GOT3 (cell line): ENCODE measurements around the gene CHCHD1.
"Not testable (repeated sequence)": the region's sequence is repeated elsewhere in the genome, so short reads cannot be mapped to it uniquely, and the experiment has no call there.

ENCODE experiments used
- DNase-seq: peaks from one replicate; lab custom pipeline; 2025; ENCODE audit warnings: mixed read lengths; lab: John Stamatoyannopoulos, UW

The CHCHD1 gene

DNA sequence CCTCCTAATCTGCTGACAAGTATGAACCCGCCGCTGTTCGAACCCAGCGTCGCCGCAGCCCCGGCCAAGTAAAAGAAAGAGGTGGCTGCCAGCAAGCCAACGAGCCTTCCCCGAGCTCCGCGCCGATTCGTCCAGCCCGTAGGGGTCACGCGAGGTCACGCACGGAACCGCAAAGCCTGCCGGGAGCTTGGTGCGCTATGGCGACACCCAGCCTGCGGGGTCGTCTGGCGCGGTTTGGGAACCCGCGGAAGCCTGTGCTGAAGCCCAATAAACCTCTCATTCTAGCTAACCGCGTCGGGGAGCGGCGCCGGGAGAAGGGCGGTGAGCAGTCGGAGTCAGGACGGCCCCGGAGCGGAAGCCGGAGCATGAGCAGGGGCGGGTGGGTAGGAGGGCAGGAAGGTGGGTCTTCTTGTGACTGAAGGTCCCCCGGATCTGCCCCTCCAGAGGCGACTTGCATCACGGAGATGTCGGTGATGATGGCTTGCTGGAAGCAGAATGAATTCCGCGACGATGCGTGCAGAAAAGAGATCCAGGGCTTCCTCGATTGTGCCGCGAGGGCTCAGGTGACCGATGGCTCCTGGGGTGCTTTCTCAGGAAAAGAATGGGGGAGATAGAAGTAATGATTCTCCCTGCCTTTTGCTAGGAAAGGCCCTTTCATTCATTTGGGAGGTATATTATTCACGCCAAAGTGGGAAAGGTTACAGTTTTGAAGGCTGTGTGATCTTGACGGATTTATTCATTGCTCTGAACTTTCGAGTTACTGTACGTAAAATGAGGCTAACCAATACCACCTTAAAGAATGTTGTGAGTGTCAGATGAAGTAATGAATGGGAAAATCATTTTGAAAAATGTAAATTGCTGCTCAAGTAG, at the start of gene CHCHD1:
CHCHD1 (plus strand) TSS at position 170 of the 870 bp plus-strand sequence; CDS start at position 198, 28 bp downstream.
- peak; percentile 39 for DNase-seq

DNA sequence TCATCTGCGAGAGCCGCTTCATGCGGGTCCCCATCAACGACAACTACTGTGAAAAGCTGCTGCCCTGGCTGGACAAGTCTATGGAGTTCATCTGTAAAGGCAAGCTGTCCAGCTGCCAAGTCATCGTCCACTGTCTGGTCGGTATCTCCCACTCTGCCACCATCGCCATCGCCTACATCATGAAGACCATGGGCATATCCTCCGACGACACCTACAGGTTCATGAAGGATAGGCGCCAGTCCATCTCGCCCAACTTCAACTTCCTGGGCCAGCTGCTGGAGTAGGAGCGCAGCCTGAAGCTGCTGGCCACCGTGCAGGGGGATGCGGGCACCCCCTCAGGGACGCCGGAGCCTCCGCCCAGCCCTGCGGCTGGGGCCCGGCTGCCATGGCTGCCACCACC, 49.4 kb upstream of the CHCHD1 start:
- DNase-seq, result no peak

DNA sequence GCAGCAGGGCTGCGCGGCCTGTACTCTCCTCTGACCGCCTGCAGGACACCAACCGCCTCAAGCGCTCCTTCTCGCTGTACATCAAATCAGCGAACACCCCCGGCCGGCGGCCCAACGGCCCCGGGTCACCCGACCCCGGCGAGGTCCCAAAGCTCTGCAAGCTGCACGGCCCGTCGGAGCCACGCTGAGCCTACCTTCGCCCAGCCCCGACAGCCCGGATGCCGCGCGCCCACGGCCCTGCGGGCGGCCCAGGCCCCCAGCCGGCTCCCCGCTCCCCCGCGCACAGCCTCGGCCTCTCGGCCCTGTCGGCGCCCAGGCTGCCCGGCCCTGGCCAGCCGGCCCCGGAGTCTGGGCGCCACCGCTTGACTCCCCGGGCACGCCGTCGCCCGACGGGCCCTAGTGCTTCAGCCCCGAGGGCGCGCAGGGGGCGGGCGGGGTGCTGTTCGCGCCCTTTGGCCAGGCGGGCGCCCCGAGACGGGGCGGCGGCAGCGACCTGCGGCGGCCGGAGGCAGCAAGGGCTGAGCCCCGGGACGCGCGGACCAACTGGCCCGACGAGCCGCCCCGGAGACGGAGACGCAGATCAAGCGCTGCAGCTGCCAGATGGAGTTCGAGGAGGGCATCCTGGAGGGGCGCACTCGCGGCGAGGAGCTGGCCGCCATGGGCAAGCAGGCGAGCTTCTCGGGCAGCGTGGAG, 48.8 kb upstream of the CHCHD1 start:
- DNase-seq, result no peak

DNA sequence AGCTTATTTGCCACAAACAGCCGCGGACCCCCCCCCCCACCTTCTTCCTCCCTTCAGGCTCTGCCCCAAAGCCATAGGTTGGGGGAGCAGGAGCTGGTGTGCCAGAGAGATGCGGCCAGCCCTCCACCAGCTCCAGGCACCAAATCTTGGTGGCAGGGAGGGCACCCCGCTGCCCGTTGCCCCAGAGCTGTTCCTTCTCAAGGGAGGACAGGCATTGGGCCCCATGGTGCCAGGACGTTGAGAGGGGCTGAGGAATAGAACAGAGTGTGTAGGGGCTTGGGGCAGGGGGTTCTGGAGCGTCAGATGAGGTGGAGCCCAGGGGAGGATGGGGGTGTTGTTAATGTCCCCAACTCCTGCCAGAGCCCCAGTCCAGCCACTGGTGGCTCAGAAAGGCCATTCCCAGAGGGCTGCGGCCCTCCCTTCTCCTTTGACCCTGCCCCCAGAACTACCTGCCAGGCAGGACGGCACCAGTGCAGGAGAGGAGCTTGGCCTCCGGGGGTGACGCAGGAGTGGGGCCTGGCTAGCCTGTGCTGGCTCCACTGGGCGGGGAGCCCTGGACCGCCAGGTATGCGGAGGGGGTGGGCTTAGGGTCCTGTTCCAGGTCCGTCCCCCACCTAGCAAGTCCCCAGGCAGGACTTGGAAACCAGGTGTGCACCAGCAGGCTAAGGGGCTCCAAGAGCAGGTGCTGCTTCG, 47.7 kb upstream of the CHCHD1 start:
- DNase-seq, result no peak

DNA sequence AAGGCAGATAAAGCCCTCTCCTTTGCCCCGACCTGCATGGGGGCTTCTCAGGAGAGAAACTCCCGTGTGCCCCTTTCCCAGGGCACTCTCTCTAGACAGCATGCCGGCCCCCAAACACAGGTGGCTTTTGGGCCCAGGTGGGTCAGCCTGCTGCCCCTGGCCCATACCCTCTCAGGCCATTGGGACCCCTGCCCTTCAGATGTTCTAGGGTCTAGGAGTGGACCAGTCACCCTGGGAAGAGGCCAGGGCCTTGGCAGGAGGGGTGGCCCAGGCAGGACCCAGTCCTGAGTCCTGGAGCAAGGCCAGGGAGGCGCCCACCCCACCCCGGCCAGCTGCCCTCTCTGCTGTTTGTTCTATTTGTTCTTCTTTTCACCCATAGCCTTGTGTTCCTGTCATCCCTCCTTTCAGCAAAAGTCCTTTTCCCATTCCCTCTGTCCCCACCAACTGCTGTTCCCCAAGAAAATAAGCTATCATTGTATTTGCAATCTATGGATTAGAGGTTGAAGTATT, 47.0 kb upstream of the CHCHD1 start:
- DNase-seq, result no peak

DNA sequence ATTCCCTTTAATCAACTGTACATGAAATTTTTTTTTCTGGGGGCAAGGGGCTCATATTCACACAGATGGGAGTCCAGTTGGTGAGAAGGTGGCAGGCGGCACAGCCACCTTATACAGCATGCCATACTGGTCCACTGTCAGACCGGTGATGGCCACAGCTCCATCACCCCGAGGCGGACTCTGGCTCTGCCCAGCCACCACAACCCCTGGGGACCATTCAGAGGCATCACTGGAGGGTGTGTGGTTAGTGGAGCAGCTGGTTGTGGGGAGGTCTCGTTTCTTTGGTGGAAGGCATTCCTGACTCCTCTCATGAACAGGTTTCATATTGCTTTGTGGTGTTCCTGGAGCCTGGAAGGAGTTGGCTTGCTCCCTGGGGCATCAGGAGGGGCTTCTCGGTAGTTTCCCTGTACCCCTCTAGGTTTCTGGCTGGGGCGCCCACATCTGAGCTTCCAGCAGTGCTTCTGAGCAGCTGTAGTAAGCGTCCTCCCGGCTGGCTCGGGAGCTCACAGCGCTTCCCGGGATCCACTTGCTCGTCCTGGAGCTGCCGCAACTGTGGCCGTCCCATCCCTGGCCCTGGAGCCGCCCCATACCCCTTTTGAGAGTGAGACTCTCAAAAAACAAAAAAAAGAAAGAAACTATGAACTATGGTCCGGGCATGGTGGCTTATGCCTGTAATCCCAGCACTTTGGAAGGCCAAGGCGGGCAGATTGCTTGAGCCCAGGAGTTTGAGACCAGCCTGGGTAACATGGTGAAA, 41.2 kb upstream of the CHCHD1 start:
- DNase-seq, result not testable (repeated sequence)

DNA sequence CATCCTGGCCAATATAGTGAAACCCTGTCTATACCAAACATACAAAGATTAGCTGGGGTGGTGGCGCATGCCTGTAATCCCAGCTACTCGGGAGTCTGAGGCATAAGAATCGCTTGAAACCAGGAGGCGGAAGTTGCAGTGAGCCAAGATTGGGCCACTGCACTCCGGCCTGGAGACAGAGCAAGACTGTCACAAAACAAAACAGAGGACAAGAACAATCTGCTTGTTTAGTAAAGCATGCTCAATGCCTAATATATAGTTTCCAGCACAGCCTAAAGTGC, 39.5 kb upstream of the CHCHD1 start:
- DNase-seq, result no peak

DNA sequence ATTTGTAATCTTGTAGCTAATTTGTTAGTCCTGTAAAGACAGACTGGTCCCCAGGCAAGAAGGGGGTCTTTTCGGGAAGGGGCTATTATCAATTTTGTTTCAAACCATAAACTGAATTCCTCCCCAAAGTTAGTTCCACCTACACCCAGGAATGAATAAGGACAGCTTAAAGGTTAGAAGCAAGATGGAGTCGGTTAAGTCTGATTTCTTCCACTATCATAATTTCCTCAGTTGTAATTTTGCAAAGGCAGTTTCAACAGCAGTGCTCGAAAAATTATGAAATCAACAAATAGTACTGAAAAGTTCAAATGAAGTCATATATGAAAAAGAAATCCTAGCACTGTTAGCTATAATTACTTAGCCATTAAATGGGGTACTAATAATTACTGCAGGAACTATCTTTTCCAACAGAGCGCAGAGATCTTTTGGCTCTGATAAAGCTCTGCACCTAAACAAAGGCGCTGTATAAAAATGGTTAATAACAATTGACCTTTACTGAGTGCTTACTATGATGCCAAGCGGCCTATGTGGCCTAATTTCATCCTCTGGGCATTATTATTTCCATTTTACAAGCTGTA, 38.4 kb upstream of the CHCHD1 start:
- no peak for DNase-seq

DNA sequence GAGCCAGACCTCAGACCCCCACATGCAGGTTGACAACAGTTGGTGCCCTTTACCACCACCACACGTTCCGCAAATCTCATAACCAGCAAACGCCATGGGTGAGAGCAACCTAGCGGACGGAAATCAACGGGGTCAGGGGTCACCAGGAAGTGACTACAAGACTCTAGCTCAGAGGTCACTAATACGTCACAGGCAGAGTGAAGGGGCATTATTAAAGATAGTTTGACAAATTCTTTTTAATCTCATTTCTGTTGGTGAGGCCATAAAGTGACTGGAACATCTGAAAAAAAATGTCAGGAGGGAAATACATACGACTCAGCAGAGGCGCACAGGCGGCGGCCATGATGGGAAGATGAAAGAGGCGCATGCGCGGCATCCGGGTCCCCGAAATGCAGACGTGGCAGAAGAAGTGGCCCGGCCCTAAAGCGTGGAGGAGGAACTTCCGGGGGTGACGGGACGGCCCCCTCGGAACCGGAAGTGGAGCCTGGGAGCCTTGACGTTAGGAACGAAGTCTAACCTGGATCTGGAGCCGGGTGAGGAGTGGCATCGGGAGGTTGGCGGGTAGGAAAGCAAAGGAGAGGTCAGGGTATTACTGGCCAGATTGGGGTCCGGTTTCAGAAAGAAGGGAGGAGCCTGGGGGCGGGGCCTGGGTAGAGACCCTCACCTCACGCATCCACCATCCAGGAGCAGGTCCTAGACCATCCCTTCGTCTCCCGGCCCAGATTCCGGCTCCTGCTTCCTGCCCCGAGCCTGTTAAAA, 37.8 kb upstream of the CHCHD1 start, which contains the start of gene SEC24C:
SEC24C (plus strand) TSS at position 468 of the 759 bp plus-strand sequence. CDS start 2,461 bp downstream, outside the sequence.
- peak; percentile 95 for DNase-seq

DNA sequence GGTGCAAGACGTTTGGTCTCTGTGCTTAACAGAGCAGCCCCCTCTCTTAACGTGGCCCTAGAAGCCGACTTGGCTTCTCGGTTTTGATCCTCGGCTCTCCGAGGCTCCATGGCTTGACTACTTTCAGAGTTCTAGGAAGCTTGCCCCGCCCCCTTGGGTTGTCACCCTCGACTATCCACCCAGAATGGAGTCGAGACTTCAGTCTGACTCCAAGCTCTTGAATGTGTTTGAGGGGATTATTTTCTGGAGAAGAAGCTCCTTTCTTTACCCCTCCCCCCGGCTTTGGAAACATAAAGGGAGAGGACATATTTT, 37.2 kb upstream of the CHCHD1 start:
- no peak for DNase-seq

DNA sequence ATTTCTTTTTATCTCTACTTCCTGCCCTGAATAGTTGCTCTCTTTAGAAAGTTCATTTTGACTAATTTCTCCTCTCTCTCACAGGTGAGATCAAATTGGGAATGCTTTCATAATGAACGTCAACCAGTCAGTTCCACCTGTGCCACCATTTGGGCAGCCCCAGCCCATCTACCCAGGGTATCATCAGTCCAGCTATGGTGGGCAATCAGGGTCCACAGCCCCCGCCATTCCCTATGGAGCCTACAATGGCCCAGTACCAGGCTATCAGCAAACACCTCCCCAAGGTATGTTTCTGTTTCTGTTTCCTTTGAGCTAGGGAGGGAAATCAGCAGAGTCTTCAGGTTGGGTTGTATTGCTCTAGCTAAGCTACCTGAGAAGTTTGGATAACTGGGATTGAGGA, 35.1 kb upstream of the CHCHD1 start:
- no peak for DNase-seq

DNA sequence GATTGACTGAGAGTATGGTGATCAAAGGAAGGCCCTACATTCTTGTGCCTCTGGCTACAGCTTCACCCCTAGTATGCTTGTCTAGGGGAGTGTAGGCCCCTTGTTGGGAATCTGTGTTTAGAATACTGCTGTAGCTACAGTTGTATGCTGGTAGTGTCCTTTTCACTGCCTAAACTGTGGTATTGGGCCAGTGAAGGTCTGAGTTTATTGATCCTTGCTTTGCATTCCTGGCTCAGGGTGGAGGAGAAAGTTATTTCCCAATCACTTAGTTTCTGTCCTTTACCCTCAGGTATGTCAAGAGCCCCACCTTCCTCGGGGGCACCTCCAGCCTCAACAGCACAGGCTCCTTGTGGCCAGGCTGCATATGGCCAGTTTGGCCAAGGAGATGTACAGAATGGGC, 31.0 kb upstream of the CHCHD1 start:
- no peak for DNase-seq

DNA sequence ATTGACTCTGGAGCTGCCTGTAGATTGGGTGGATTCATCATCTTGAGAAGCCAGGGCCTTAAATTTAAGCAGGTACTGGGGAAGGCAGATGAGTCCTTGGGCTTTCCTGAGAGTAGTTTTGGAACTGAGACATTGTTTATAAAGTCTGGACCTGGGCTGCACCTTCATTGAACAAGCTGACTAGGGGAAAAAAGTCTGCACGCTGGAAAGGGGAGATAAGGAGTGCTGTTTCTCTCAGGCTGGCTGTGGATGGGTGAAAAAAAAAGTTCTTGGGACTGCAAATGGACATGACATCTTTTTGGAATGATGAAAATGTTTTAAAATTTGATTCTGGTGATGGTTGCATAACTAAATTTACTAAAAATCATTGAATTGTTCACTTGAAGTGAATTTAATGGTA, 25.7 kb upstream of the CHCHD1 start:
- no peak for DNase-seq

DNA sequence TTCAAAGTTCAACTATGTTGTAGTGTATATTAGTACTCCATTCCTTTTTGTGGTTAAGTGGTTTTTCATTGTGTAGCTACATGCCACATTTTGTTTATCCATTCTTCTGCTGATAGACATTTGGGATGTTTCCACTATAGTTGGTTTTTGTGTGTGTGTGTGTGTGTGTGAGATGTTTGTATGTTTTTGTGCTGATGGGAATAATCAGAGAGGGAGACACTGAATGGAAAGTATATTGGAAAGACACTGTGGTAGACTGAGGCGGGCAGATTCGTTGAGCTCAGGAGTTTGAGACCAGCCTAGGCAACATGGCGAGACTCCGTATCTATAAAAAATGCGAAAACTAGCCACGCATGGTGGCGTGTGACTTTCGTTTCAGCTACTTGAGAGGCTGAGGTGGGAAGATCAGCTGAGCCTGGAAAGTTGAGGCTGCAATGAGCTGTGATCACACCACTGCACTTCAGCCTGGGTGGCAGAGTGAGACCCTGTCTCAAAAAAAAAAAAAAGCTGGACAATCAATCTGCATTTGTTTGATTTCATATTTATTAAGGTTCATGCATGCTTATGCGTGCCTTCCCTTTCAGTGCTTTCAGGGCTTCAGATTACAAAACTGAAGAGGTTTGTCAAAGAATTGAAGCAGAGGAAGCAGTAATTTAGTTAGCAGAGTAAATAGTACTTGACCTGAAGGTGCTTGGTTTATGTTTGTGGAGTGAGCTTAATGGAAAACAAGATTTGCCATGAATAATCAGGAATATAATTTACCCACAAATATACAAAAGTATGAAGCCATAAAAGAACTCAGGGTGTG, 22.9 kb upstream of the CHCHD1 start:
- DNase-seq, result no peak

DNA sequence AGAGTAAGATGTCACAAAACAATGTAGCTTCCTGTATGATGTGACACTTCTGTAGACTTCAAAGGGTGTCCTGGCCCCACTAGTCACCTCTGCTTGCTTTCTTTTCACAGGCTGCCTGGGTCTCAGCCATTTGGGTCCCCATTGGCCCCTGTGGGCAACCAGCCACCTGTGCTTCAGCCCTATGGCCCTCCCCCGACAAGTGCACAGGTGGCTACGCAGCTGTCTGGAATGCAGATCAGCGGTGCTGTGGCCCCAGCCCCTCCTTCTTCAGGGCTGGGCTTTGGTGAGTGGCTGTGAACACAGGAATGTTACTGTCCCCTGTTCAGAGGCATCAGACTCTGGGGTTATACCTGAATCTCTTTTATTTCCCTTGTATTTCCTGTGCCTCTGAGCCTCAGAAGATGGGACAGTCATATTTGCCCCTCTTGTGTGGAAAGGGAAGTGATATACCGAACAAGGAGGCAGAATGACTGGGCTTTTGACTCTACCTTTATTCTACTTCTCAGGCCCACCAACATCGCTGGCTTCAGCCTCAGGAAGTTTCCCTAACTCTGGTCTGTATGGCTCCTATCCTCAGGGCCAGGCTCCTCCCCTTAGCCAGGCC, 22.2 kb upstream of the CHCHD1 start:
- DNase-seq, result no peak

DNA sequence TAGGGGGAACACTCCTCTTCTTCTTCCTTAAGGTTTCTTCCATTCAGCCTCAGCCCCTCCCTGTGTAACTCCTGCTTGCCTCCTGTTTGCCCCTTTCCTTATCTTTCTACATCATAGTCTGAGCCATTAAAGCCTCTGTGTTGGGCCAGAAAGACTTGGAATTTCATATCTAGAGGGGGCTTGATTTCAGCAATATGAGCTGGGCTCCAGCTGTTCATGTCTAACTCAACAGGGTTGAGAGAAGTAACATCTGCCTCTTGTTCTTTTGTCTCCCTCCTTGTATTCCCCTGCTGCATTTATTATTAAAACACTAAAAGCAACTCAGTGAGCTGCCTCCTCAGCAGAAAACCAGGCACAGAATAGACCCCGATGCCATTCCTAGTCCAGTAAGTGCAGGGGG, 20.1 kb upstream of the CHCHD1 start:
- no peak for DNase-seq

DNA sequence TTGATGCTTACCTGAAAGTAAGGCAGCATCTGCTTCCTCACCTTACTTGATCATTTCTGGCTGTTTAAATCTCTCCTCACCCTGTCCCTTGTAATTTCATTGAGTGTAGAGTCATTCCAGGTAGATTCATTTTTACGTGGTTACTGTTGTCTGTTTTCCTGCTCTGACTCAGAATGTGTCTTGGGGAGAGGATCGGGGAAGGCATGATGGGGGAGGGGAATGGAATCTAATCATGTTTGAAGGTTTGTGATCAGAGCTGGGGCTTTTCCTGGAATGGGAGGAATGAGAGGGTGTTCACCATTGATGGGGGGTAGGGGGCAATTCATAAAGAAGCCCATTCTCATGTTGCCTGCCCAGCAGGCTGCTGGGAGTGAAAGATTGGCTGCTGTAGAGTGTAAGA, 18.9 kb upstream of the CHCHD1 start:
- DNase-seq, result no peak

DNA sequence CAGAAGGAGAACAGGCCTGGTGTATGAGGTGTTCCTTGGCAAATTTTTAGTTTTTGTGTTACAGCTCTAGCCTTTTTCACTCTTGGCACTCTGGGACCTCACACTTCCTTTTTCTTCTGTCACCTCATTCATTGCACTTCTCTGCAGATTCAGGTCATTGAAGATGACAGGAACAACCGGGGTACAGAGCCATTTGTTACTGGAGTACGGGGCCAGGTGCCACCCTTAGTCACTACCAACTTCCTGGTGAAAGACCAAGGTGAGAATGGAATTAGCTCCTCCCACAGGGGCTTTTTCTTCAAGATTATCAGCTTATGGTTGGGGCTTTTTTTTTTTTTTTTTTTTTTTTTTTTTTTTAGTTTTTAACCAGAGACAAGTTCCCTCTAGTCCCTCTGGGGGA, 18.5 kb upstream of the CHCHD1 start:
- DNase-seq, result no peak

DNA sequence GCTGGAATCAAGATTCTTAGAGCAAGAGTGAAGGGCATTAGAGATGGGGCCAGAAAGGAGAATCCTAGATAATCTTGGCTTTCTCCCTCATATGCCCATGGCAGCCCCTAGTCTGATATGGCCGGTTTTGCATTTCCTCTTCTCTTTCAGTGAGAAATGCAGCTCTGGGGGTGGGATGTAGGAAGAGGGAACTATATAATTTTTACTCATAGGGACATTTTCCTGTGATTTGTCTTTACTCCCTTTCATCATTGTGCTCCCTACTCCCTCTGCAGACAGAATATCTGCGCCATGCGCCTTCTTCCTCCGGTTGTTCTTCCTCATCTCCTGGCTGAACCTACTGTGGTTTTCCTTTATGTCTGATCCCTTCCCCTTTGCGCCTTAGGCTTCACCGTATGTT, 16.8 kb upstream of the CHCHD1 start:
- DNase-seq, result no peak

DNA sequence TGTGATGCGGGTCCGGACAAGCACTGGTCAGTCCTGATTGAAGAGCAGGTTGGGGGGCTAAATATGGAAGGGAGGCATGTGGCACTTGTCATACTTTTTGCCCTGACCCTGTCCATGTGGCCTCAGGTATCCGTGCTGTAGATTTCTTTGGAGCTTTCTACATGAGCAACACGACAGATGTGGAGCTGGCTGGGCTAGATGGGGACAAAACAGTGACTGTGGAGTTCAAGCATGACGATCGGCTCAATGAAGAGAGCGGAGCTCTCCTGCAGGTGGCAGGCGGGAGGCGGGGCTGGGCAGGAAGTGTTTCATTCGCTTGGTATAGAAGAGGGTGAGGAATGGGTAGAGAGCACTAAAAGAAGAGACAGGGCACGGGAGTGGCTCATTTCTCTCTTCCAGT, 13.0 kb upstream of the CHCHD1 start:
- DNase-seq, result no peak
